Esophagus muscularis mucosa (tissue), 4 donors: ENCODE data around the gene ARHGAP21. TPM values are rescaled to one million over a fixed set of nuclear protein-coding genes. Genes with fewer than 3 reads are reported as not detected.

Experiments
- DNase-seq: peaks from one replicate; pipeline ENCODE4 v3.0.0-alpha.2; 2017; ENCODE audit errors: extremely low spot score
- H3K27ac ChIP-seq, 4 donors: fragments of 200-600 bp; sonication (generic); replicated peaks in 1 of 4; 1 replicate in 3 of 4; 2 replicates in 1 of 4; pipeline ENCODE4 v1.5.1; 2016 to 2019; ENCODE audit warnings: mild to moderate bottlenecking in 1 of 4
- H3K27me3 ChIP-seq, 4 donors: fragments of 200-600 bp; sonication (generic); one replicate each; pipeline versions ENCODE4 v1.5.1 to v1.6.0; 2016 to 2019
- H3K36me3 ChIP-seq, 4 donors: fragments of 200-600 bp; sonication (generic); one replicate each; pipeline ENCODE4 v1.5.1; 2016 to 2019
- H3K4me1 ChIP-seq, 4 donors: fragments of 200-600 bp; sonication (generic); one replicate each; pipeline ENCODE4 v1.5.1; 2016 to 2019
- H3K4me3 ChIP-seq, 4 donors: fragments of 200-600 bp; sonication (generic); 1 replicate in 2 of 4; 2 replicates in 2 of 4; pipeline ENCODE4 v1.5.1; 2016 to 2019; ENCODE audit warnings: mild to moderate bottlenecking in 4 of 4, moderate library complexity in 1 of 4
- H3K9me3 ChIP-seq, 4 donors: fragments of 200-600 bp; sonication (generic); 1 replicate in 3 of 4; 2 replicates in 1 of 4; pipeline ENCODE4 v1.5.1; 2016 to 2019
- CTCF ChIP-seq, 3 experiments: fragments of 200-600 bp in 2 of 3; fragments of 450-650 bp in 1 of 3; sonication (generic) in 2 of 3; IDR thresholded peaks; one replicate each; pipeline ENCODE4 v1.5.1; 2017 to 2019; ENCODE audit warnings: antibody characterized with exemption in 3 of 3, mild to moderate bottlenecking in 2 of 3, moderate library complexity in 1 of 3
- EP300 ChIP-seq: sonication (generic); formaldehyde crosslinking; IDR thresholded peaks from one replicate; pipeline ENCODE4 v1.6.1; 2017; ENCODE audit warnings: antibody characterized with exemption
- POLR2A ChIP-seq: fragments of 450-650 bp; IDR thresholded peaks from one replicate; pipeline ENCODE4 v1.6.1; 2017; ENCODE audit warnings: antibody characterized with exemption, moderate library complexity, mild to moderate bottlenecking, low read depth
- POLR2AphosphoS5 ChIP-seq, 2 donors: sonication (generic); formaldehyde crosslinking; IDR thresholded peaks; one replicate each; pipeline ENCODE4 v1.6.1; 2017; ENCODE audit warnings: antibody characterized with exemption in 2 of 2
- WGBS: methylation state at CpG from one replicate; pipeline ENCODE4 v1.1.5; 2018; 5-methylcytosine and 5-hydroxymethylcytosine counted together
- intact Hi-C: fragments of 100-400 bp; cut with DNase I; formaldehyde crosslinking; loops from one replicate; pipeline ENCODE4 v1.15.1; 2023
- total RNA-seq, 4 donors: library from RNA; depleted of rRNA; stranded (reverse); fragments of >200 nt; gene quantifications; one replicate each; pipeline versions ENCODE4 v1.1.0 to v1.2.1, GENCODE V29; 2016

The ARHGAP21 gene
- total RNA-seq, 4 donors from 2014 or later = 52.7 to 65.7 (median 61.1) TPM

- no peaks in the 10 kb centered on the region for H3K27me3 ChIP-seq
- WGBS = 83% methylated on average over 5 of the region's 5 CpGs
- no peak overlapping the region for H3K27ac ChIP-seq
- no peaks in the 10 kb centered on the region for H3K9me3 ChIP-seq
- no peaks in the 10 kb centered on the region for H3K36me3 ChIP-seq
- H3K4me1 ChIP-seq = peaks cover 37 to 48% (median 39%) of the 10 kb centered on the region in 4 donors
- intact Hi-C loops = no loop called here
- no peak for DNase-seq
- no peak for TF ChIP-seq EP300
- no peak for TF ChIP-seq CTCF (IDR thresholded peaks at IDR 0.05)
- no peak for TF ChIP-seq POLR2AphosphoS5 (IDR thresholded peaks at IDR 0.05)
- TF ChIP-seq POLR2A = no peak
- H3K4me3 ChIP-seq = no peak overlapping the region
These were observed 20.0 kb downstream of the ARHGAP21 start for GRCh38 chr10:24703700-24704099.

- Histone ChIP-seq H3K36me3 (no peaks in the 10 kb centered on the region), H3K9me3 (no peaks in the 10 kb centered on the region), H3K4me1 (peaks cover 25 to 34% (median 30%) of the 10 kb centered on the region in 4 donors), H3K27ac (no peak overlapping the region), H3K27me3 (no peaks in the 10 kb centered on the region), H3K4me3 (no peak overlapping the region)
- TF ChIP-seq POLR2A (no peak), CTCF (IDR thresholded peaks at IDR 0.05) (no peak), EP300 (no peak), POLR2AphosphoS5 (IDR thresholded peaks at IDR 0.05) (no peak)
- WGBS = 87% methylated on average over 3 of the region's 3 CpGs
- DNase-seq = no peak
- intact Hi-C loops = no loop called here
These were observed 22.2 kb downstream of the ARHGAP21 start for GRCh38 chr10:24701447-24701846.

GRCh38 chr10:24700948-24701347 is 22.7 kb downstream of the ARHGAP21 start:
- Histone ChIP-seq H3K27me3 (no peaks in the 10 kb centered on the region), H3K9me3 (no peaks in the 10 kb centered on the region), H3K4me3 (no peak overlapping the region), H3K36me3 (no peaks in the 10 kb centered on the region), H3K4me1 (peaks cover 21 to 37% (median 30%) of the 10 kb centered on the region in 4 donors), H3K27ac (no peak overlapping the region)
- TF ChIP-seq POLR2A (no peak), CTCF (IDR thresholded peaks at IDR 0.05) (no peak), EP300 (no peak), POLR2AphosphoS5 (IDR thresholded peaks at IDR 0.05) (no peak)
- intact Hi-C loops = no loop called here
- no peak for DNase-seq
- WGBS = 91% methylated on average over 6 of the region's 6 CpGs

- Histone ChIP-seq H3K9me3 (no peaks in the 10 kb centered on the region), H3K36me3 (no peaks in the 10 kb centered on the region), H3K4me3 (no peak overlapping the region), H3K27me3 (no peaks in the 10 kb centered on the region), H3K4me1 (peaks cover 22 to 39% (median 34%) of the 10 kb centered on the region in 4 donors), H3K27ac (no peak overlapping the region)
- 95% methylated on average over 3 of the region's 3 CpGs for WGBS
- TF ChIP-seq CTCF (IDR thresholded peaks at IDR 0.05) = no peak
- TF ChIP-seq POLR2A = no peak
- TF ChIP-seq POLR2AphosphoS5 (IDR thresholded peaks at IDR 0.05) = no peak
- TF ChIP-seq EP300 = no peak
- intact Hi-C loops = no loop called here
- DNase-seq = no peak
These were observed 25.4 kb downstream of the ARHGAP21 start for GRCh38 chr10:24698270-24698669.

- H3K27me3 ChIP-seq = no peaks in the 10 kb centered on the region
- no peaks in the 10 kb centered on the region for H3K9me3 ChIP-seq
- no peak for DNase-seq
- H3K4me3 ChIP-seq = no peak overlapping the region
- TF ChIP-seq POLR2A = no peak
- TF ChIP-seq EP300 = no peak
- no peak for TF ChIP-seq CTCF (IDR thresholded peaks at IDR 0.05)
- no peak for TF ChIP-seq POLR2AphosphoS5 (IDR thresholded peaks at IDR 0.05)
- peaks cover 24 to 39% (median 32%) of the 10 kb centered on the region in 4 donors for H3K4me1 ChIP-seq
- intact Hi-C loops = no loop called here
- 100% methylated on average over 2 of the region's 2 CpGs for WGBS
- H3K36me3 ChIP-seq = no peaks in the 10 kb centered on the region
- H3K27ac ChIP-seq = no peak overlapping the region
These were observed 26.6 kb downstream of the ARHGAP21 start for GRCh38 chr10:24697080-24697479.
